GM20000 (cell line): ENCODE data around the gene SAT1.
A peak's percentile ranks its signal among the peaks of the same experiment; 100 is the strongest.
"Not testable (repeated sequence)": the region's sequence is repeated elsewhere in the genome, so short reads cannot be mapped to it uniquely, and the experiment has no call there.

Experiments used
- DNase-seq: peaks from one replicate; pipeline ENCODE4 v3.0.0; 2012; ENCODE audit warnings: low spot score
- CTCF ChIP-seq: IDR thresholded peaks from 2 replicates; pipeline ENCODE4 v1.5.1; 2012; ENCODE audit warnings: mild to moderate bottlenecking, control low read depth; ENCODE audit errors: extremely low read depth, missing control alignments

Gene SAT1

GRCh38 chrX:23765449-23765848 is 17.5 kb upstream of the SAT1 start:
- TF ChIP-seq CTCF, result no peak
- DNase-seq, result no peak

DNA sequence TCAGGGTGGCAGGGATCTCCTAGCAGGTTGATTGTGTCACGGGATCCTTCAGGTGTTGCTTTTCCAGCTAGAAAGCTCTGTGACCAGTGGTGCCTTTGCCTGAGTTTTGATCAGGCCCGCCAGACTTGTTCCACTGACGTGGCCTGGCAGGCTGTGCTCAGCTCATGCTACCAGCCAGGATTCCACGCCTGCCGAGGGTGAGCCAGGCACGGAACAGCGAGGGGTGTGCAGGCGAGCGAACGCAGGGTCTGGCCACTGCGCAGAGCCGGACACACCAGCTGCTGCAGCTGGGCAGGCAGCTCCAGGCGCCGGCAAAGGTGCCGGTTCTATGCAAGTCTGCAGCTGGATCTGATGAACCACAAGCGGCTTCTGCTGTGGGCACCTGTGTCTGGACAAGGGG is 17.1 kb upstream of the SAT1 start:
- no peak for DNase-seq
- TF ChIP-seq CTCF, result no peak

DNA sequence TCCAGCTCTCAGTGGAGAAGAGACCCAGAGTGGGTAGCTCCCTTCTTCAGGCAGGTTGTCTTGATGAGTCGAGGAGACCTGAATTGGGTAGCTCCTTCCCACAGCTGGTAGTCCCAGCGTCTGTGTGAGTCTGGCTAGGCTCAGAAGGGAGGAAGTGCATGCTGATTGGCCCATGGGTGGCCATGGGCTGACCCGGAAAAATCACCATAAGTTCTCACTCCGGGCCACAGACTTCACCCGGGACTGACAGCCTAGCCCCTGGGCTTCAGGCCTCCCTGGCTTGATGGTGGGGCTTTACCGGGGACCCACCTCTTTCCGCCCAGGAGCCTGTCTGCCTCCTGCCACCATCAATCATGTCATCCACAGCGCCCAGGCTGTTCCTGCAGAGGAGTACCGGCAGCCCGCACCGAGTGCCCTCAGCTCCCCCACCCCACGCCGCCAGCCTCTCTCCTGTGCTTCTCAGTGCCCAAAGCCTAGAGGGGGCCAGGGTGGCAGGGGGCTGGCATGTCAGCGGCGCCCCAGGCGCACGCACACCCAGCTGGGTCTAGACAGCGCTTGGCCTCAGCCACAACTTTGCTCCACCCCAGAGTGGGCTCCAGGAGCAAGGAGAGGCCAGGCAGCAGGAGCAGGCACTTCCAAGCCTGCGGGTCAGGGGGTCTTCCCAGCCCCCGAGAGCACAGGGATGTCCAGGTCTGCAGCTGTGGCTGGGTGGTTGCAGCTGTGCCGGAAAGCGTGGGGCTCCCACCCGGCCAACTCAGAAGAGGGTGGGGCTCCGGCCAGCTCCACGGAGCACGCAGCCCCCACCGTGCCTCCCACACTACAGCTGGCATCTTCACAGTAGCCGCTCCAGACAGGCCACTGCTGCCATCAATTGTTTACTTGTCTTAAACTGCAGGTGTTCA is 16.1 kb upstream of the SAT1 start:
- no peak for TF ChIP-seq CTCF
- DNase-seq, result no peak

GRCh38 chrX:23770142-23770541 is 12.8 kb upstream of the SAT1 start:
- no peak for DNase-seq
- TF ChIP-seq CTCF, result no peak

GRCh38 chrX:23771086-23771485 is 11.9 kb upstream of the SAT1 start:
- not testable (repeated sequence) for DNase-seq

- peak; percentile 44 for DNase-seq
- no peak for TF ChIP-seq CTCF
Measured at GRCh38 chrX:23773601-23774175, 9.3 kb upstream of the SAT1 start.

GRCh38 chrX:23776363-23776762 is 6.6 kb upstream of the SAT1 start:
- DNase-seq, result no peak
- TF ChIP-seq CTCF, result no peak
